Uterus (tissue), 4 donors: ENCODE data around the gene BICDL1. TPM values are rescaled to one million over a fixed set of nuclear protein-coding genes. Genes with fewer than 3 reads are reported as not detected.

ENCODE experiments used
- DNase-seq, 2 donors: peaks; one replicate each; pipeline ENCODE4 v3.0.0-alpha.2; 2019 to 2020
- H3K27ac ChIP-seq, 2 donors: fragments of 200-600 bp; sonication (generic); 1 replicate in 1 of 2; 2 replicates in 1 of 2; pipeline ENCODE4 v1.5.1; 2016 to 2018
- H3K27me3 ChIP-seq, 2 donors: fragments of 200-600 bp; sonication (generic); one replicate each; pipeline ENCODE4 v1.5.1; 2018 to 2019; ENCODE audit warnings: control low read depth in 1 of 2
- H3K36me3 ChIP-seq, 2 donors: fragments of 200-600 bp; sonication (generic); one replicate each; pipeline ENCODE4 v1.5.1; 2019; ENCODE audit warnings: control low read depth in 1 of 2
- H3K4me1 ChIP-seq, 2 donors: fragments of 200-600 bp; sonication (generic); one replicate each; pipeline ENCODE4 v1.5.1; 2018 to 2019; ENCODE audit warnings: control low read depth in 1 of 2
- H3K4me3 ChIP-seq, 2 donors: fragments of 200-600 bp; sonication (generic); 1 replicate in 1 of 2; 2 replicates in 1 of 2; pipeline ENCODE4 v1.5.1; 2018 to 2019; ENCODE audit warnings: mild to moderate bottlenecking in 1 of 2
- H3K9me3 ChIP-seq, 2 donors: fragments of 200-600 bp; sonication (generic); one replicate each; pipeline ENCODE4 v1.5.1; 2019; ENCODE audit warnings: control low read depth in 1 of 2
- CTCF ChIP-seq, 4 experiments: fragments of 200-600 bp in 2 of 4; fragments of 450-650 bp in 2 of 4; sonication (generic) in 2 of 4; IDR thresholded peaks; one replicate each; pipeline ENCODE4 v1.5.1; 2016 to 2019; ENCODE audit warnings: antibody characterized with exemption in 4 of 4, mild to moderate bottlenecking in 2 of 4, moderate library complexity in 1 of 4
- POLR2A ChIP-seq, 2 donors: fragments of 450-650 bp; IDR thresholded peaks; one replicate each; pipeline ENCODE4 v1.6.1; 2016; ENCODE audit warnings: antibody characterized with exemption in 2 of 2, mild to moderate bottlenecking in 1 of 2, moderate library complexity in 1 of 2
- intact Hi-C: fragments of 100-400 bp; cut with DNase I; formaldehyde crosslinking; loops from one replicate; pipeline ENCODE4 v1.15.1; 2023; ENCODE audit warnings: low total_unique reads
- small RNA-seq: library from RNA; depleted of rRNA; stranded (forward); fragments of <200 nt; gene quantifications from one replicate; pipeline ENCODE3, GENCODE V24; 2016
- total RNA-seq, 4 donors: library from RNA; depleted of rRNA in 3 of 4; stranded (reverse); fragments of >200 nt in 3 of 4; gene quantifications; one replicate each; pipeline versions ENCODE4 v1.1.0 to v1.2.4, GENCODE V29; 2014 to 2023
- donor health status: DM: yes; HTN: yes; CAD: no.

The BICDL1 gene
- total RNA-seq, 4 donors from 2014 or later, result 1.8 to 2.2 TPM; not detected in 2

- no peak overlapping the region for H3K27ac ChIP-seq
- no peak overlapping the region for H3K4me3 ChIP-seq
- no peaks in the 10 kb centered on the region for H3K36me3 ChIP-seq
- H3K4me1 ChIP-seq, result no peaks in the 10 kb centered on the region
- H3K9me3 ChIP-seq, result no peaks in the 10 kb centered on the region
- intact Hi-C loops, result no loop called here
- no peak for TF ChIP-seq CTCF (IDR thresholded peaks at IDR 0.05)
- no peak for TF ChIP-seq POLR2A (IDR thresholded peaks at IDR 0.05)
- DNase-seq, result no peak
- H3K27me3 ChIP-seq, result no peaks in the 10 kb centered on the region
Measured at GRCh38 chr12:120141336-120141735, 152.3 kb downstream of the BICDL1 start.

GRCh38 chr12:120142231-120142877 is 153.3 kb downstream of the BICDL1 start:
- H3K27me3 ChIP-seq, result no peaks in the 10 kb centered on the region
- no peaks in the 10 kb centered on the region for H3K4me1 ChIP-seq
- no peaks in the 10 kb centered on the region for H3K36me3 ChIP-seq
- TF ChIP-seq CTCF (IDR thresholded peaks at IDR 0.05) (no peak), POLR2A (IDR thresholded peaks at IDR 0.05) (no peak)
- no peak overlapping the region for H3K4me3 ChIP-seq
- no peaks in the 10 kb centered on the region for H3K9me3 ChIP-seq
- intact Hi-C loops, result no loop called here
- no peak overlapping the region for H3K27ac ChIP-seq
- no peak for DNase-seq

Small RNA genes within 50 kb of the gene (small RNA-seq; reads per million reads assigned to genes)
- not detected for gene AC004812.1

Other genes starting within 250 kb of the BICDL1 start
- 10 to 100 TPM in 2 of 4 donors, under 1 TPM in 2; under 0.01 to 28.1 (median 5.8) TPM for gene CIT, start 111.9 kb upstream of the BICDL1 start, total RNA-seq
- gene RAB35, start 127.5 kb downstream of the BICDL1 start, total RNA-seq, result 10 to 100 TPM; 13.1 to 43.9 (median 22.4) TPM
- 100 to 1,000 TPM in 1 of 4 donors, 10 to 100 TPM in 3; 50.5 to 106 (median 64.3) TPM for gene GCN1, start 205.5 kb downstream of the BICDL1 start, total RNA-seq
- gene RPLP0, start 211.9 kb downstream of the BICDL1 start, total RNA-seq, result 1,000 to 10,000 TPM; 1,775 to 3,691 (median 3,260) TPM